ENCODE measurements around the gene RPTOR.
"Not testable (repeated sequence)": the region's sequence is repeated elsewhere in the genome, so short reads cannot be mapped to it uniquely, and the experiment has no call there.

Gene RPTOR

GRCh38 chr17:80529104-80529903, 15.3 kb upstream of the RPTOR start:
- TF ChIP-seq CTCF (IDR thresholded peaks at IDR 0.05; ENCODE audit: control insufficient read depth, extremely low read depth, insufficient read depth) = no peak
- no peak overlapping the region for H3K4me3 ChIP-seq (ENCODE audit: low read depth, low read length)
- DNase-seq (ENCODE audit: low read depth) = no peak

- TF ChIP-seq CTCF (IDR thresholded peaks at IDR 0.05; ENCODE audit: control insufficient read depth, extremely low read depth, insufficient read depth) = no peak
- no peak for DNase-seq (ENCODE audit: low read depth)
Measured at GRCh38 chr17:80529904-80530292, 14.7 kb upstream of the RPTOR start.

GRCh38 chr17:80531400-80531799, 13.2 kb upstream of the RPTOR start:
- no peak for TF ChIP-seq CTCF (IDR thresholded peaks at IDR 0.05; ENCODE audit: control insufficient read depth, extremely low read depth, insufficient read depth)
- DNase-seq (ENCODE audit: low read depth) = no peak
- no peak overlapping the region for H3K4me3 ChIP-seq (ENCODE audit: low read depth, low read length)

More at GRCh38 chr17:80529904-80530292, 14.7 kb upstream of the RPTOR start:
- no peak overlapping the region for H3K4me3 ChIP-seq (ENCODE audit: low read depth, low read length)

GRCh38 chr17:80537386-80537785, 7.3 kb upstream of the RPTOR start:
- not testable (repeated sequence) for H3K4me3 ChIP-seq (ENCODE audit: low read depth, low read length); DNase-seq (ENCODE audit: low read depth)

GRCh38 chr17:80538484-80538883, 6.2 kb upstream of the RPTOR start:
- H3K4me3 ChIP-seq (ENCODE audit: low read depth, low read length) = no peak overlapping the region
- no peak for DNase-seq (ENCODE audit: low read depth)
- TF ChIP-seq CTCF (IDR thresholded peaks at IDR 0.05; ENCODE audit: control insufficient read depth, extremely low read depth, insufficient read depth) = no peak

- DNase-seq (ENCODE audit: low read depth) = no peak
- no peak overlapping the region for H3K4me3 ChIP-seq (ENCODE audit: low read depth, low read length)
- no peak for TF ChIP-seq CTCF (IDR thresholded peaks at IDR 0.05; ENCODE audit: control insufficient read depth, extremely low read depth, insufficient read depth)
Measured at GRCh38 chr17:80539022-80539641, 5.5 kb upstream of the RPTOR start.

GRCh38 chr17:80545499-80545826, 825 bp downstream of the RPTOR start:
- no peak for TF ChIP-seq CTCF (IDR thresholded peaks at IDR 0.05; ENCODE audit: control insufficient read depth, extremely low read depth, insufficient read depth)
- peak overlapping the region; percentile 98 for H3K4me3 ChIP-seq (ENCODE audit: low read depth, low read length)
- no peak for DNase-seq (ENCODE audit: low read depth)

Measured in LNCaP clone FGC (cell line).